ENCODE measurements around the gene PDS5B. TPM values are rescaled to one million over a fixed set of nuclear protein-coding genes. Genes with fewer than 3 reads are reported as not detected.

The PDS5B gene
- total and polyA plus RNA-seq, 2 experiments from 2014 or later: 43.9 to 46.5 TPM

DNA sequence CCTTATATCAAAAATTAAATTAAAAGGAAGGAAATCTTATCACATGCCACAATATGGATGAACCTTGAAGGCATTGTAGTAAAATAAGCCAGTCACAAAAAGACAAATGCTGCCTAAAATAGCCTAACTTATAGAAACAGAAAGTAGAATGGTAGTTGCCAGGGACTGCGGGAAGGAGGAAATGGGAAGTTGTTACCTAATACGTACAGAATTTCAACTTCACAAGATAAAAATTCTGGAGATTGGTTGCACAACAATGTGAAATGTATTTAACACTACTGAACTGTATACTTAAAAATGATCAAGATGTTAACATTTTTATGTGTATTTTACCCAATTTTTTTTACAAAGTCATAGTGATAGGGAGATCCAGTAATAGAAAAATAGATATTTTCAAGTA is 37.4 kb upstream of the PDS5B start (continued):
- TF ChIP-seq, protein P1, sequence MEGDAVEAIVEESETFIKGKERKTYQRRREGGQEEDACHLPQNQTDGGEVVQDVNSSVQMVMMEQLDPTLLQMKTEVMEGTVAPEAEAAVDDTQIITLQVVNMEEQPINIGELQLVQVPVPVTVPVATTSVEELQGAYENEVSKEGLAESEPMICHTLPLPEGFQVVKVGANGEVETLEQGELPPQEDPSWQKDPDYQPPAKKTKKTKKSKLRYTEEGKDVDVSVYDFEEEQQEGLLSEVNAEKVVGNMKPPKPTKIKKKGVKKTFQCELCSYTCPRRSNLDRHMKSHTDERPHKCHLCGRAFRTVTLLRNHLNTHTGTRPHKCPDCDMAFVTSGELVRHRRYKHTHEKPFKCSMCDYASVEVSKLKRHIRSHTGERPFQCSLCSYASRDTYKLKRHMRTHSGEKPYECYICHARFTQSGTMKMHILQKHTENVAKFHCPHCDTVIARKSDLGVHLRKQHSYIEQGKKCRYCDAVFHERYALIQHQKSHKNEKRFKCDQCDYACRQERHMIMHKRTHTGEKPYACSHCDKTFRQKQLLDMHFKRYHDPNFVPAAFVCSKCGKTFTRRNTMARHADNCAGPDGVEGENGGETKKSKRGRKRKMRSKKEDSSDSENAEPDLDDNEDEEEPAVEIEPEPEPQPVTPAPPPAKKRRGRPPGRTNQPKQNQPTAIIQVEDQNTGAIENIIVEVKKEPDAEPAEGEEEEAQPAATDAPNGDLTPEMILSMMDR (conservative IDR thresholded peaks at IDR 0.05; ENCODE audit: low read depth in 2 of 2): no peak
- TF ChIP-seq ZNF331 (CRISPR knock-in tag; IDR thresholded peaks at IDR 0.05; ENCODE audit: low read depth): no peak

DNA sequence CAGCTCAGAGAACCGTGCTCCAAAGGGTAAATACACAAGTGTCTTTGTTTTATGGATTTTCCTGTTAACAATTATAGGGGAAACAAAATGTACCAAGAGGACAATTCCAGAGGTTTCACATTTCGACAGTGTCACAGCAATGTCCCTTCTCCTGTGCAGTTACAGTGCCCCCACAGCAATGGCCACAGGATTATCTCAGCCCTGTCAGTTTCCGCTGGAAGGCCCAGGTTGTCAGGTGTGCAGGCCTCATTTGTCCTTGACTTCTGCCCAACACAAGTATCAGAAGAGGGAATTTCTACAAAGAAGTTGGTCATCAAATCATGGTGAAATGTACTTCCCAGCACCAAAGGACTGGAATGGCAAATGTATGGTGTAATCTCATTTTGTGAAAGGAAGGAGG is 36.5 kb upstream of the PDS5B start:
- H3F3A ChIP-seq (replicated peaks; ENCODE audit: low read depth): no peaks in the 10 kb centered on the region
- Mint-ChIP-seq H3K27ac (no peak overlapping the region), H3K36me3 (ENCODE audit: low read depth) (no peaks in the 10 kb centered on the region), H3K9me3 (no peaks in the 10 kb centered on the region), H3K4me1 (no peaks in the 10 kb centered on the region), H3K27me3 (ENCODE audit: insufficient read depth, low read depth, poor library complexity) (peaks cover 4% of the 10 kb centered on the region), H3K4me3 (no peak overlapping the region)
- H3K4me1 ChIP-seq (ENCODE audit: insufficient read depth): no peaks in the 10 kb centered on the region
- no peak for DNase-seq (ENCODE audit: low spot score)
- no peaks in the 10 kb centered on the region; the same call in 1 of the 2 replicates for H3K27me3 ChIP-seq (ENCODE audit: insufficient read depth)
- no peak overlapping the region for H3K27ac ChIP-seq (ENCODE audit: low read depth)
- H4K20me1 ChIP-seq (replicated peaks; ENCODE audit: insufficient read depth): no peaks in the 10 kb centered on the region
- no peaks in the 10 kb centered on the region for H3K79me2 ChIP-seq (replicated peaks; ENCODE audit: insufficient read depth)
- H3K9me2 ChIP-seq (ENCODE audit: insufficient read depth): peaks cover 5% of the 10 kb centered on the region; the same call in 1 of the 2 replicates
- no peaks in the 10 kb centered on the region for H3K36me3 ChIP-seq (ENCODE audit: insufficient read depth)
- H3K4me3 ChIP-seq: no peak overlapping the region
- H2AFZ ChIP-seq: no peak overlapping the region
- no peak overlapping the region for H3K4me2 ChIP-seq
- no peak for ATAC-seq
- TF ChIP-seq, protein P2, sequence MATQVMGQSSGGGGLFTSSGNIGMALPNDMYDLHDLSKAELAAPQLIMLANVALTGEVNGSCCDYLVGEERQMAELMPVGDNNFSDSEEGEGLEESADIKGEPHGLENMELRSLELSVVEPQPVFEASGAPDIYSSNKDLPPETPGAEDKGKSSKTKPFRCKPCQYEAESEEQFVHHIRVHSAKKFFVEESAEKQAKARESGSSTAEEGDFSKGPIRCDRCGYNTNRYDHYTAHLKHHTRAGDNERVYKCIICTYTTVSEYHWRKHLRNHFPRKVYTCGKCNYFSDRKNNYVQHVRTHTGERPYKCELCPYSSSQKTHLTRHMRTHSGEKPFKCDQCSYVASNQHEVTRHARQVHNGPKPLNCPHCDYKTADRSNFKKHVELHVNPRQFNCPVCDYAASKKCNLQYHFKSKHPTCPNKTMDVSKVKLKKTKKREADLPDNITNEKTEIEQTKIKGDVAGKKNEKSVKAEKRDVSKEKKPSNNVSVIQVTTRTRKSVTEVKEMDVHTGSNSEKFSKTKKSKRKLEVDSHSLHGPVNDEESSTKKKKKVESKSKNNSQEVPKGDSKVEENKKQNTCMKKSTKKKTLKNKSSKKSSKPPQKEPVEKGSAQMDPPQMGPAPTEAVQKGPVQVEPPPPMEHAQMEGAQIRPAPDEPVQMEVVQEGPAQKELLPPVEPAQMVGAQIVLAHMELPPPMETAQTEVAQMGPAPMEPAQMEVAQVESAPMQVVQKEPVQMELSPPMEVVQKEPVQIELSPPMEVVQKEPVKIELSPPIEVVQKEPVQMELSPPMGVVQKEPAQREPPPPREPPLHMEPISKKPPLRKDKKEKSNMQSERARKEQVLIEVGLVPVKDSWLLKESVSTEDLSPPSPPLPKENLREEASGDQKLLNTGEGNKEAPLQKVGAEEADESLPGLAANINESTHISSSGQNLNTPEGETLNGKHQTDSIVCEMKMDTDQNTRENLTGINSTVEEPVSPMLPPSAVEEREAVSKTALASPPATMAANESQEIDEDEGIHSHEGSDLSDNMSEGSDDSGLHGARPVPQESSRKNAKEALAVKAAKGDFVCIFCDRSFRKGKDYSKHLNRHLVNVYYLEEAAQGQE (IDR thresholded peaks at IDR 0.05; ENCODE audit: unreplicated experiment): no peak
- TF ChIP-seq STAT1 (IDR thresholded peaks at IDR 0.05; ENCODE audit: unreplicated experiment): no peak
- TF ChIP-seq EZH2 (IDR thresholded peaks at IDR 0.05; ENCODE audit: low read depth, unreplicated experiment): no peak
- TF ChIP-seq ETS1 (IDR thresholded peaks at IDR 0.05): no peak
- TF ChIP-seq, protein P1 (conservative IDR thresholded peaks at IDR 0.05; ENCODE audit: low read depth in 2 of 2): no peak
- no peak for TF ChIP-seq NANOG (IDR thresholded peaks at IDR 0.05; ENCODE audit: borderline replicate concordance)
- TF ChIP-seq ZNF114 (CRISPR knock-in tag; IDR thresholded peaks at IDR 0.05): no peak
- TF ChIP-seq POLR2AphosphoS5 (IDR thresholded peaks at IDR 0.05; ENCODE audit: low read depth): no peak
- TF ChIP-seq, protein P3, sequence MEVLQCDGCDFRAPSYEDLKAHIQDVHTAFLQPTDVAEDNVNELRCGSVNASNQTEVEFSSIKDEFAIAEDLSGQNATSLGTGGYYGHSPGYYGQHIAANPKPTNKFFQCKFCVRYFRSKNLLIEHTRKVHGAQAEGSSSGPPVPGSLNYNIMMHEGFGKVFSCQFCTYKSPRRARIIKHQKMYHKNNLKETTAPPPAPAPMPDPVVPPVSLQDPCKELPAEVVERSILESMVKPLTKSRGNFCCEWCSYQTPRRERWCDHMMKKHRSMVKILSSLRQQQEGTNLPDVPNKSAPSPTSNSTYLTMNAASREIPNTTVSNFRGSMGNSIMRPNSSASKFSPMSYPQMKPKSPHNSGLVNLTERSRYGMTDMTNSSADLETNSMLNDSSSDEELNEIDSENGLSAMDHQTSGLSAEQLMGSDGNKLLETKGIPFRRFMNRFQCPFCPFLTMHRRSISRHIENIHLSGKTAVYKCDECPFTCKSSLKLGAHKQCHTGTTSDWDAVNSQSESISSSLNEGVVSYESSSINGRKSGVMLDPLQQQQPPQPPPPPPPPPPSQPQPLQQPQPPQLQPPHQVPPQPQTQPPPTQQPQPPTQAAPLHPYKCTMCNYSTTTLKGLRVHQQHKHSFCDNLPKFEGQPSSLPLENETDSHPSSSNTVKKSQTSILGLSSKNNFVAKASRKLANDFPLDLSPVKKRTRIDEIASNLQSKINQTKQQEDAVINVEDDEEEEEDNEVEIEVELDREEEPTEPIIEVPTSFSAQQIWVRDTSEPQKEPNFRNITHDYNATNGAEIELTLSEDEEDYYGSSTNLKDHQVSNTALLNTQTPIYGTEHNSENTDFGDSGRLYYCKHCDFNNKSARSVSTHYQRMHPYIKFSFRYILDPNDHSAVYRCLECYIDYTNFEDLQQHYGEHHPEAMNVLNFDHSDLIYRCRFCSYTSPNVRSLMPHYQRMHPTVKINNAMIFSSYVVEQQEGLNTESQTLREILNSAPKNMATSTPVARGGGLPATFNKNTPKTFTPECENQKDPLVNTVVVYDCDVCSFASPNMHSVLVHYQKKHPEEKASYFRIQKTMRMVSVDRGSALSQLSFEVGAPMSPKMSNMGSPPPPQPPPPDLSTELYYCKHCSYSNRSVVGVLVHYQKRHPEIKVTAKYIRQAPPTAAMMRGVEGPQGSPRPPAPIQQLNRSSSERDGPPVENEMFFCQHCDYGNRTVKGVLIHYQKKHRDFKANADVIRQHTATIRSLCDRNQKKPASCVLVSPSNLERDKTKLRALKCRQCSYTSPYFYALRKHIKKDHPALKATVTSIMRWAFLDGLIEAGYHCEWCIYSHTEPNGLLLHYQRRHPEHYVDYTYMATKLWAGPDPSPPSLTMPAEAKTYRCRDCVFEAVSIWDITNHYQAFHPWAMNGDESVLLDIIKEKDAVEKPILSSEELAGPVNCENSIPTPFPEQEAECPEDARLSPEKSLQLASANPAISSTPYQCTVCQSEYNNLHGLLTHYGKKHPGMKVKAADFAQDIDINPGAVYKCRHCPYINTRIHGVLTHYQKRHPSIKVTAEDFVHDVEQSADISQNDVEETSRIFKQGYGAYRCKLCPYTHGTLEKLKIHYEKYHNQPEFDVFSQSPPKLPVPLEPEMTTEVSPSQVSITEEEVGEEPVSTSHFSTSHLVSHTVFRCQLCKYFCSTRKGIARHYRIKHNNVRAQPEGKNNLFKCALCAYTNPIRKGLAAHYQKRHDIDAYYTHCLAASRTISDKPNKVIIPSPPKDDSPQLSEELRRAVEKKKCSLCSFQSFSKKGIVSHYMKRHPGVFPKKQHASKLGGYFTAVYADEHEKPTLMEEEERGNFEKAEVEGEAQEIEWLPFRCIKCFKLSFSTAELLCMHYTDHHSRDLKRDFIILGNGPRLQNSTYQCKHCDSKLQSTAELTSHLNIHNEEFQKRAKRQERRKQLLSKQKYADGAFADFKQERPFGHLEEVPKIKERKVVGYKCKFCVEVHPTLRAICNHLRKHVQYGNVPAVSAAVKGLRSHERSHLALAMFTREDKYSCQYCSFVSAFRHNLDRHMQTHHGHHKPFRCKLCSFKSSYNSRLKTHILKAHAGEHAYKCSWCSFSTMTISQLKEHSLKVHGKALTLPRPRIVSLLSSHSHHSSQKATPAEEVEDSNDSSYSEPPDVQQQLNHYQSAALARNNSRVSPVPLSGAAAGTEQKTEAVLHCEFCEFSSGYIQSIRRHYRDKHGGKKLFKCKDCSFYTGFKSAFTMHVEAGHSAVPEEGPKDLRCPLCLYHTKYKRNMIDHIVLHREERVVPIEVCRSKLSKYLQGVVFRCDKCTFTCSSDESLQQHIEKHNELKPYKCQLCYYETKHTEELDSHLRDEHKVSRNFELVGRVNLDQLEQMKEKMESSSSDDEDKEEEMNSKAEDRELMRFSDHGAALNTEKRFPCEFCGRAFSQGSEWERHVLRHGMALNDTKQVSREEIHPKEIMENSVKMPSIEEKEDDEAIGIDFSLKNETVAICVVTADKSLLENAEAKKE (CRISPR knock-in tag; IDR thresholded peaks at IDR 0.05): no peak
- TF ChIP-seq ZNF331 (CRISPR knock-in tag; IDR thresholded peaks at IDR 0.05; ENCODE audit: low read depth): no peak

All from GM23338 (cell line).